Measurements from ENCODE around the gene ZNRF3. TPM values are rescaled to one million over a fixed set of nuclear protein-coding genes. Genes with fewer than 3 reads are reported as not detected.
"Not testable (repeated sequence)": the region's sequence is repeated elsewhere in the genome, so short reads cannot be mapped to it uniquely, and the experiment has no call there.

ZNRF3 gene
- polyA plus RNA-seq, 3 donors from 2014 or later: 0.06 to 0.28 (median 0.18) TPM

DNA sequence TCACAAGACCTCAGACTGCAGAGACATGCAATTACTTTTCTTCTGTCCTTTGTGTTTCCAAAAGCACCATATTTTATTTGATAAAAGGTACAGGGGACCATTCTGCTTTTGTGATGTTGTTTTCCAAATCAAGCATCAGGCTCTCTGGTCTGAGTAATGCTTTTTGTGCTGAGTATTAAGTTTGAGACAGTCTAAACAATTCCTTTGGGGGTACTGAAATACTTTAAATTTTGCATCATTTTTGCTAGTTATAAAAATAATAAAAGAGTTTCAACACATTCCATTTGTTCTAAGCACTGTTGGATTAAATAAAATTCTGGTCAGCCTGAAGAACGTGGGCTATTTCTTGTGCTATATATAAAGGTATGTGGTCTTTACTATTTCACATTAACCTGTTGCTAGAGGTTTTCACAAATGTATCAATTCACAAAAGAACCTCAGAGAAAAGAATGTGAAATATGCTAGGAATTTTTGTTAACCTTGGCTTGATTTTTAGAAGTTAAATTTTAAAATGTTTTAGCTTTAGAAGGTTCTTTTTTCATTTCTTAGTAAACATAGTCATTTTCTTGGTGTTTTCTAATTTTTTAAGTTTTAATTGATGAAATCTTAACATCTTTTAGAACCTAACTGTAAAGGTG, 116.7 kb downstream of the ZNRF3 start:
- Mint-ChIP-seq H3K9me3 (no peaks in the 10 kb centered on the region), H3K27me3 (ENCODE audit: low read depth in 3 of 3) (peaks cover 1 to 7% (median 2%) of the 10 kb centered on the region in 3 donors), H3K36me3 (peaks cover 0 to 8% (median 0%) of the 10 kb centered on the region in 3 donors), H3K4me3 (no peak overlapping the region), H3K27ac (no peak overlapping the region), H3K4me1 (peaks cover 0 to 1% of the 10 kb centered on the region in 2 donors)
- no peak for DNase-seq

DNA sequence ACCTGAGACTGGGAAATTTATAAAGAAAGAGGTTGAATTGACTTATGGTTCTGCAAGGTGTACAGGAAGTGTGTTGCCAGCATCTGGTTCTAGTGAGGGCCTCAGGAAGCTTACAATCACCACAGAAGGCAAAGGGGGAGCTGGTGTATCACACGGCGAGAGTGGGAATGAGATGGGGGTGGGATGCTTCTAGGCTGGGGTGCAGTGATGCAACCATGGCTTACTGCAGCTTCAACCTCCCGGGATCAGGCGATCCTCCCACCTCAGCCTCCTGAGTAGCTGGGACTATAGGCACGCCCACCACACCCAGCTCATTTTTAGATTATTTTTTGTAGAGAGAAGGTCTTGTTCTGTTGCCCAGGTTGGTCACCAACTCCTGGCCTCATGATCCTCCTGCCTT, 117.3 kb downstream of the ZNRF3 start:
- no peaks in the 10 kb centered on the region for H3K9me3 Mint-ChIP-seq
- H3K36me3 Mint-ChIP-seq: peaks cover 0 to 8% (median 0%) of the 10 kb centered on the region in 3 donors

DNA sequence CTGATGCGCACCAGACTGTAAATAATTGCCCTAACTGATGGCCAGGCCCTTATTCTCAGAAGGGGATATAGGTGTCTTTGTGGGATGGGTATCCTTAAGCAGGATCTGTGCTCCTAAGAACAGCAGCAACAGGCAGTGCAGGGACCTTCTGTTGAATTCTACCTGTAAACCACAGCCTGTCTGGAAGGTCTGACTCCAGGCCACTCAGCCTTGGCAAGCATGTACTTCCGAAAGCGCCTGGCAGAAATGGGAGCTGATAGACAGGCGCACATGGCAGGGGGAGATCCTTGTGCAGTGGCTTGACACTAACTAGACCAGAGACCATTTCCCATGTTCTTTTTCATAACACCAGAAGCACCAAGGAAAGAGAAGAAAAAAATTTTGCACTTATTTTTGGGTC, 119.2 kb downstream of the ZNRF3 start:
- Mint-ChIP-seq H3K27me3 (ENCODE audit: low read depth in 3 of 3) (peaks cover 2 to 6% (median 4%) of the 10 kb centered on the region in 3 donors), H3K4me3 (no peak overlapping the region), H3K27ac (no peak overlapping the region), H3K4me1 (peaks cover 0 to 1% of the 10 kb centered on the region in 2 donors), H3K9me3 (no peaks in the 10 kb centered on the region), H3K36me3 (peaks cover 0 to 7% (median 0%) of the 10 kb centered on the region in 3 donors)
- no peak for DNase-seq

More for the DNA sequence above, 117.3 kb downstream of the ZNRF3 start:
- Mint-ChIP-seq H3K4me3 (no peak overlapping the region), H3K4me1 (peaks cover 0 to 1% of the 10 kb centered on the region in 2 donors), H3K27me3 (ENCODE audit: low read depth in 3 of 3) (peaks cover 1 to 7% (median 4%) of the 10 kb centered on the region in 3 donors), H3K27ac (no peak overlapping the region)
- DNase-seq: no peak

DNA sequence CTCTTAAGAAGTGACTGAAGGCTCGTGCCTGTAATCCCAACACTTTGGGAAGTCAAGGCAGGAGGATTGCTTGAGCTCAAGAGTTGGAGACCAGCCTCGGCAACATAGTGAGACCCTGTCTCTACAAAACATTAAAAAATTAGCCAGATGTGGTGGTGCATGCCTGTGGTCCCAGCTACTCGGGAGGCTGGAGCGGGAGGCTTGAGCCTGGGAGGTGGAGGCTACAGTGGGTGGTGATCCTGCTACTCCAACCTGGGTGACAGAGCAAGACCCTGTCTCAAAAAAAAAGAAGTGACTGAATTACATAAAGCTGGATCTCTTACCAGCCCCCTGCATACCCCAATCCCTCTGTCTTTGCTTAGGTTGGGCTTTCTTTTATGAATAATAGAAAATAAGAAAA, 120.2 kb downstream of the ZNRF3 start:
- no peak overlapping the region for H3K27ac Mint-ChIP-seq
- H3K36me3 Mint-ChIP-seq: peaks cover 0 to 7% (median 0%) of the 10 kb centered on the region in 3 donors
- no peak for DNase-seq
- H3K4me3 Mint-ChIP-seq: no peak overlapping the region
- peaks cover 4 to 8% (median 6%) of the 10 kb centered on the region in 3 donors for H3K27me3 Mint-ChIP-seq (ENCODE audit: low read depth in 3 of 3)
- no peaks in the 10 kb centered on the region for H3K9me3 Mint-ChIP-seq
- H3K4me1 Mint-ChIP-seq: peaks cover 0 to under 1% of the 10 kb centered on the region in 2 donors

DNA sequence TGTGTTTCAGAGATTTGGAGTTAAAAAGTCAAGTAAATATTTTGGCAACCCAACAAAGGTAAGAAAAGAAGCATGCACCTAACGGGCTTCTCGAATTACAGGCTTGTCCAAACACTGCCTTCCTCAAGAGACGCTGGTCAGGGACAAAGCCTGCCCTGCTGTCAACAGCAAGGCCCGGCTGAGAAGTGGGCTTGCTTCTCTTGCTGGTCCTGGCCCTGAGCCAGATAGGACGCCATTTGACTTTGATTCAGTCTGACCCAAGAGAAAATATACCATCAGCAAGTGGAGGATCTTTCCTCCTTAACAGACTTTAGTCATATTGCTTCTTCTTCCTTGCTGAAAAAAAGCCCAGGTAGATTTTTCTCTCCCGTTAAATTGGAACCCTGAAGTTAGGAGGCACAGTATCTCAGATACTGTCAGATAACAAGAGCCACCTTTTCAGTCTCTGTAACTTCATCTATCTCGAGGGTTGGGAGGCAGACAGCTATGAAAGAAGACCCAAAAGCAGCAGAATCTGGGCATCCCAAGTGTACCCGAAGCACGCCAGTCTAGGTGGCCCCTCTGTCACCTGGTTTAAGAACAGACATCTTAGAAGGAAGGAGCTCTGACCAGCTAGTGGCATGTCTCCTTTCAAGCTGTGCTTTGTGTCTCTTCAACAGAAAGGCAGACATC, 120.7 kb downstream of the ZNRF3 start:
- H3K36me3 Mint-ChIP-seq: peaks cover 0 to 10% (median 0%) of the 10 kb centered on the region in 3 donors
- no peaks in the 10 kb centered on the region for H3K4me1 Mint-ChIP-seq
- H3K4me3 Mint-ChIP-seq: no peak overlapping the region

DNA sequence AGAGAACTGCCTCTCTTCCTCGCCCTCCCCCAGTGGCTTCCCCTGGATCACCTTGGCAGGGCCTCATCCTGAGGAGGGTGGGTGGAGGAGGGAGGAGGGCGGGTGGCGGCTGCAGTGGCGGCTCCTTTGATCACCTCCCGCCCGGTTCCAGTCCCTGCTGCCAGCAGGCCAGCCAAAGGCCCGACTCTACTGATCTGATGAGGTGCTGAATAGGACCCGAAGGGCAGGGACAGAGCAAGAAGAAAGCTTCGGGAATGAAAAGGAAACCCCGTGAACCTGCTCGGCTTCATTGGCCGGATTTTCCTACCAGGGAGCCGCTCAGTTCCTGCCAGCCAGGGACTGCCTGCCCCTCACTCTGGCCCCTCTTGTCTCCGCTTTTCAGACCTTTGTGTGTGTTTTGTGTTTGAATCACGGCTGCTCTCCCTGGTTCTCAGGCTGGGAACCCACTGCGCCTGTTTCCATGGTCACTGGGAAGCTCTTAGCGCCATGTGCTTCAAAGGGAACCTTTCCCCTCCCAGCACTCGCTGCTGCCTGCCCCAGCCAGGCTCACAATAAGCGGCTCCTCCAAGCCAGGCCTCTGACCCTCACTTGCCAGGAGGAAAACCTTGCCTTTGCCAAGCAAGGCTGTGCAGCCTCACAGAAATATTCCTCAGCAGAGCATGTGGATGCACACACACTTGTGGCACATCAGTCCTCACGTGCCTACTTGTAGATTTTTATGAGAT, 121.4 kb downstream of the ZNRF3 start:
- H3K36me3 Mint-ChIP-seq: peaks cover 0 to 11% (median 0%) of the 10 kb centered on the region in 3 donors
- H3K4me3 Mint-ChIP-seq: no peak overlapping the region
- no peaks in the 10 kb centered on the region for H3K9me3 Mint-ChIP-seq
- no peak for DNase-seq
- H3K27ac Mint-ChIP-seq: no peak overlapping the region
- H3K4me1 Mint-ChIP-seq: no peaks in the 10 kb centered on the region
- H3K27me3 Mint-ChIP-seq (ENCODE audit: low read depth in 3 of 3): peaks cover 4 to 8% (median 6%) of the 10 kb centered on the region in 3 donors

More for the DNA sequence above, 120.7 kb downstream of the ZNRF3 start:
- Mint-ChIP-seq H3K27me3 (ENCODE audit: low read depth in 3 of 3) (peaks cover 4 to 8% (median 6%) of the 10 kb centered on the region in 3 donors), H3K9me3 (no peaks in the 10 kb centered on the region), H3K27ac (no peak overlapping the region)
- DNase-seq: no peak

DNA sequence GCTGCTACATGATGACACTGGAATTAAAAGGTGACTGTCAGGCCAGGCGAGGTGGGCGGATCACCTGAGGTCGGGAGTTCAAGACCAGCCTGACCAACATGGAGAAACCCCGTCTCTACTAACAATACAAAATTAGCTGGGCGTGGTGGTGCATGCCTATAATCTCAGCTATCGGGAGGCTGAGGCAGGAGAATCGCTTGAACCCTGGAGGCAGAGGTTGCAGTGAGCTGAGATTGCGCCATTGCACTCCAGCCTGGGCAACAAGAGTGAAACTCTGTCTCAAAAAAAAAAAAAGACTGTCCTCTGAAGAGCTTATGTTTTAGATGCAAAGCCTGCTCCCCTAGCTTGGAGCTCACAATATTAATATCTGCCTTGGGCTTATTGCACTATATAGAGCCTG, 122.4 kb downstream of the ZNRF3 start:
- H3K9me3 Mint-ChIP-seq; H3K4me1 Mint-ChIP-seq; DNase-seq; H3K27ac Mint-ChIP-seq; H3K27me3 Mint-ChIP-seq (ENCODE audit: low read depth in 3 of 3); H3K4me3 Mint-ChIP-seq: not testable (repeated sequence)
- H3K36me3 Mint-ChIP-seq: peaks cover 0 to 11% (median 0%) of the 10 kb centered on the region in 3 donors

DNA sequence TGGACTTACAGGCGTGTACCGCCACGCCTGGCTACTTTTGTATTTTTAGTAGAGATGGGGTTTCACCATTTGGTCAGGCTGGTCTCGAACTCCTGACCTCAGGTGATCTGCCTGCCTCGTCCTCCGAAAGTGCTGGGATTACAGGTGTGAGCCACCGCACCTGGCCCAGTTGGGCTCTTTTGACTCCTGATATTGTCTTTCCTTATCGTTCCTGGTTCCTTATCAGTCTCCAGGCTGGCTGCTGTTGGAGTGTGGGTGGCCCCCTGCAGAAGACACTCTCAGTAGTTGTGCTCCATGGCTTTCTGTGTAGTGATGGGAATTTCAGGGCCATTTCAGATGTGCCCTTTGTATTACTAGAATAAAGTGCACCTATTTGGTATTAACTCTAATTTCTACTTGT, 123.0 kb downstream of the ZNRF3 start:
- Mint-ChIP-seq H3K4me1 (no peaks in the 10 kb centered on the region), H3K27me3 (ENCODE audit: low read depth in 3 of 3) (peaks cover 6 to 8% (median 7%) of the 10 kb centered on the region in 3 donors), H3K4me3 (no peak overlapping the region), H3K36me3 (peaks cover 0 to 15% (median 0%) of the 10 kb centered on the region in 3 donors), H3K27ac (no peak overlapping the region), H3K9me3 (no peaks in the 10 kb centered on the region)
- no peak for DNase-seq

DNA sequence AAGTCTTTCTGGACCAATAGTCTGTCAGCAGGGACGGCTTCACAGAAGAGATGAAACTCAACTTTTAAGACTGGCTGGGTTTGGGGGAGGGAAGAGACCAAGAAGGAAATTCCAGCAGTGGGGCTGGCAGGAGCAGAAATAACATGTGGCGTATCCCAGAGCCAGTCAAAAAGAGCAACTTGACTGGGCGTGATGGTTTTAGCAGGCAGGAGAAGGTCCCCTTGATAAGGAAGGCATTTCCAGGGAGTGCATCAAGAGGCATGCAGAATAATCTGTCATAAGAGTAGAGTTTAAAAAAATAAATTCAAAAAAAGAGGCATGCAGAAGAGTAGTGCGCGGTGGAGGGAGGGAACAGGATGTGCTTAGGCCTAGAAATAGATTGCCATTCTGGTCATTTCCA, 125.8 kb downstream of the ZNRF3 start:
- no peaks in the 10 kb centered on the region for H3K9me3 Mint-ChIP-seq
- H3K4me3 Mint-ChIP-seq: no peak overlapping the region
- H3K36me3 Mint-ChIP-seq: peaks cover 0 to 11% (median 0%) of the 10 kb centered on the region in 3 donors
- no peak for DNase-seq
- no peak overlapping the region for H3K27ac Mint-ChIP-seq
- H3K4me1 Mint-ChIP-seq: peaks cover 0 to under 1% of the 10 kb centered on the region in 2 donors
- peaks cover 4 to 6% (median 6%) of the 10 kb centered on the region in 3 donors for H3K27me3 Mint-ChIP-seq (ENCODE audit: low read depth in 3 of 3)

DNA sequence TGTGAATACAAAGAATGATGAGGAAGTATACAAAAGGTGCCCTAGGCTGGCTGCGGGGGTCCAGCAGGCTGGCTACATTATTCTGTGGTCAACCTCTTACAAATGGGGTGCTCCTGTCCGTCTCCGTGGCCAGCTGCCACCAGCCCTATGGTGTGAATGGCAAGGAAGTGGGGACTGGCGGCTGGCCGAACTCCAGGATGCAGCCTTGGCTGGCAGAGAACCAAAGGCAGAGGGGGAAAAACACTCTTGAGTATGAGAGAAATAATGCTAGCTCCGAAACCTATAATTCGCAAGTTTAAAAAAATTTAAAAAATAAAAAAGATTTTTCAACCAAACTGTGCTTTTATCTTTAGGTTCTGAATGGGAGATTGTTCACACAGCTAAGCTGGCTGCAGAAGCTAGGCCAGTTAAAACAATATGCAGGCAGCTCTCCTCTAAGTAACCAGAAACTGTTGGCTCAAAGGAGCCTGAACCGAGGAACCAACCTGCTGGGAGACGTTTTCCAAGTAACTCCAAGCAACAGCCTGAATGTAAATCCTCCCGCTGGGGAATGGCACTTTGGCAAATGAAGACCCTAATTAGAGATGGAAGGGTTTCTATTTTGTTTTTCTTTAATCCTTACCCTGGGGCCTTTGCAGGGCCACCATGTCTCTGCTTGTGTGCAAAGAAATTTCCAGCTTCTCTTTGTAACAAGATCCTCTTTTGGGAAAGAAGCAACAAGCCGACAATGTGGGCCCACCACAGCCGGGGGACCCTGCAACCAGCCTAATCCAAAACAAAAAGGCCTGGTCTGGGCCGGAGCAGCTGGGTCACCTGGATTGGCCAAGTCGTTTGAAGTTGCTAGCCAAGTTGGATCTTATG, 128.1 kb downstream of the ZNRF3 start:
- Mint-ChIP-seq H3K27me3 (ENCODE audit: low read depth in 3 of 3) (peaks cover under 1 to 9% (median 6%) of the 10 kb centered on the region in 3 donors), H3K27ac (no peak overlapping the region), H3K4me1 (peaks cover 15 to 18% of the 10 kb centered on the region in 2 donors), H3K9me3 (no peaks in the 10 kb centered on the region), H3K4me3 (no peak overlapping the region), H3K36me3 (peaks cover 0 to 11% (median 0%) of the 10 kb centered on the region in 3 donors)
- DNase-seq: no peak

DNA sequence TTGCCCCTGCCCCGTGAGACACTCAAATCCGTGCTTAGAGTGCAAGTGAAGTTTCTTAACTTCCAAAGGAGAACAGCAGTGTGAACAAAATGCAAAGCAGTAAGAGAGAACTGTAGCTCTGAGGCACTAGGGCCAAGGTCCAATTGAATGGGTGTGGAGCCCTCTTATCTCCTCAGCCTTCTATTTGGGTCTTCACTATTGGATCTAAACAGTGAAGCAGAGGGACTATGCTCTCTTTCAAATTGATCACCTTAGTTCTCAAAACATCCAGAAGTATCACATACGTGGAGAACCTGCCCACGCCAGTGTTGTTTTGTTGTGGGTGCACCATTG, 128.7 kb downstream of the ZNRF3 start:
- Mint-ChIP-seq H3K9me3 (no peaks in the 10 kb centered on the region), H3K36me3 (peaks cover 0 to 8% (median 0%) of the 10 kb centered on the region in 3 donors), H3K4me1 (peaks cover 21 to 24% of the 10 kb centered on the region in 2 donors), H3K27ac (no peak overlapping the region), H3K27me3 (ENCODE audit: low read depth in 3 of 3) (peaks cover 0 to 9% (median 4%) of the 10 kb centered on the region in 3 donors), H3K4me3 (no peak overlapping the region)
- no peak for DNase-seq

DNA sequence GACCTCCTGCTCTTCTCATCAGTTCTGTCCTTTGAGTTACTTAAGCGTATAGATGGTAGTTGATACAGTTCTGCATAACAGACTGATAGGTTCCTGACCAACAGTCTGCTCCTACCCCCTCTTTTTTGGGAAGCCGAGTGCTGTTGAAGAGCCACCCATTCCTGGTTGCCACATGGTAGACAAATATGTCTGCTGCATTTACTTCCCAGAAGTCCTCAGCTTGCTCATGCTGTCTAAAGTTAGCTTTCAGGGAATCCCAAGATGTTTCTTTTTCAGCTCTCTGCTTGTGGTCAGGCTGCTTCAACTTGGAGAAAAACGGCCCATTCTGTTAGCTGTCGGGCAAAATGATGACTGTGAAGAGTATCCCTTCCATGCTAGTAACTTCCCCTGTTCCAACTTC, 129.6 kb downstream of the ZNRF3 start:
- H3K4me3 Mint-ChIP-seq: no peak overlapping the region
- H3K27me3 Mint-ChIP-seq (ENCODE audit: low read depth in 3 of 3): peaks cover 0 to 11% (median 4%) of the 10 kb centered on the region in 3 donors
- no peaks in the 10 kb centered on the region for H3K9me3 Mint-ChIP-seq
- peaks cover 24 to 26% of the 10 kb centered on the region in 2 donors for H3K4me1 Mint-ChIP-seq
- H3K36me3 Mint-ChIP-seq: peaks cover 0 to 8% (median 0%) of the 10 kb centered on the region in 3 donors
- H3K27ac Mint-ChIP-seq: no peak overlapping the region
- DNase-seq: no peak

DNA sequence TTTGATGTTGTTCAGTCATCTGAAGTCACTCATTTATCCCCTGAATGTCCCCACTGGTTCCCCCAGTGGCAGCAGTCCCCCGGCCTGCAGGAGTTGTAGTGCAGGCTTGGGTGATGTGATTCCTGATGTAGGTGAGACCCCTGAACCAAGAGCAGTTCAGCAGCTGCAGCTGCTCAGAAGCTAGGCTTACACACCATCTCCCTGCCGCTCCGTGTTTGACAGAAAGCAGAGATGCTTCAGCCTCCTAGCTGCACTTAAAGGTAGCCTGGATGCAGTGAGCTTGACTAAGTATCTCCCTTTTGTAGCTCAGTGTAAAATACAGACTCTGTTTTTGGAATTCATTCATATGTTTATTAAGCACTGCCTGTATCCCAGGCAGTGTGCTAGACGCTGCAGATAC, 130.9 kb downstream of the ZNRF3 start:
- Mint-ChIP-seq H3K27ac (peak overlapping the region in 2 of 6 donors; percentile 31 to 45), H3K36me3 (peaks cover 0 to 15% (median 0%) of the 10 kb centered on the region in 3 donors), H3K27me3 (ENCODE audit: low read depth in 3 of 3) (peaks cover 0 to 7% (median 4%) of the 10 kb centered on the region in 3 donors), H3K9me3 (peaks cover 0 to 3% (median 0%) of the 10 kb centered on the region in 6 donors), H3K4me1 (peaks cover 26% of the 10 kb centered on the region in 2 donors), H3K4me3 (no peak overlapping the region)
- DNase-seq: no peak

Measured in immature natural killer cell (primary cell).